GM19467 (cell line): Measurements from ENCODE around the gene GJA10.

Experiments used
- ATAC-seq: cut with Tn5 transposase; IDR thresholded peaks from one replicate; pipeline ENCODE4 v1.9.1; 2021; ENCODE audit warnings: mild to moderate bottlenecking, moderate library complexity; ENCODE audit not compliant: unreplicated experiment

Gene GJA10

DNA sequence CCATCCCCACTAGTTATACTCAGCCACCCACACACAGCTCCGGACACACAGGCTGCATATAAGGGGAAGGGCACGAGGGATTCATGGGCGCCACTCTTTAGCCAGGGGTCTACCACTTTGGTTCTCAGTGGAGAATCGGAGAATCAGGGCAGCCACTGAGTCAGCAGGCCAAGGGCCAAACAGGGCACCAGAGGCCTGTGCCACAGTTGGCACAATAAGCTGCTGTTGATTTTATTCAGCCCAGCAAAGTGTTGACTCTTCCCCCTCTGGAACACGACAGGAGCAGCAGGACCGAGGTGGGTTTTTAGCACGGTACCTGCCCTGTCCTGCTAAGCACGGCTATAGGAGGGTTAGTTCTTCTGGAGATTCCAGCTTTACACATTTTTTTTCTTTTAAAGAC, 48.3 kb downstream of the GJA10 start:
- no peak for ATAC-seq

DNA sequence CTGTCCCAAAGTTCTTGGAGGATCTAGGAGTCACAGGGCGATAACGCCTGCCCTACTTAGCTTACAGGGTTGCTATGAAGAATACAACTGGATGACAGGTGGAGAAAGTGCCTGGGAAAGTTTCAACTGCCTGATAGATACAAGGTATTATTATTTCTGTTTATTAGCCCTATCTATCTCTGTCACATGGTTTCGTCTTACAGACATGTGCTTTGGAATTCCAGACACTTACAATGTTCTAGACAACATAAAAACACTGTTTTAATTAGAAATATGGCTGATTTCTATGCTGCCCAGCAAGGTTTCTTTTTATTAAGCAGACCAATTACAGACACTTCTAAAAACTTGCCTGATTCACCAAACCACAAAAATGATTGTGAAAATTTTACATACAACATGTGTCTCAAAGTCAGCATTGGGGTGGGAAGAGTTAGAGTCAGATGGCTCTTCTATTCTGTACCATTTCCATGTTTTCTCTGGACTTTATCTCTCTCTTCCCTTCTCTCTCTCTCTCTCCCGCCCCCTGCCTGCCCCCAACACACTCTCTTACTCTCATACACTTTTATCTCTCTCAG, 50.0 kb downstream of the GJA10 start:
- no peak for ATAC-seq

- no peak for ATAC-seq
Observed at GRCh38 chr6:89944826-89945407, 50.6 kb downstream of the GJA10 start.
